ENCODE measurements around the gene CST9L.

CST9L gene

GRCh38 chr20:23568971-23569330 lies 667 bp upstream of the CST9L start:
- no peaks in the 10 kb centered on the region for H4K20me1 ChIP-seq (ENCODE audit: insufficient read depth)

GRCh38 chr20:23566199-23566932 lies 1.9 kb downstream of the CST9L start:
- Histone ChIP-seq H3K9ac (no peak overlapping the region), H3K36me3 (ENCODE audit: insufficient read depth) (no peaks in the 10 kb centered on the region), H4K20me1 (ENCODE audit: insufficient read depth) (no peaks in the 10 kb centered on the region), H3K4me1 (ENCODE audit: low read depth, poor library complexity, severe bottlenecking) (no peaks in the 10 kb centered on the region), H3K4me3 (IDR thresholded peaks at IDR 0.05; ENCODE audit: insufficient read depth, low read depth, low read length) (no peak overlapping the region), H2AFZ (ENCODE audit: low read depth) (no peak overlapping the region), H3K4me2 (no peak overlapping the region), H3K79me2 (ENCODE audit: insufficient read depth, low read depth) (no peaks in the 10 kb centered on the region), H3K27ac (no peak overlapping the region), H3K27me3 (ENCODE audit: insufficient read depth, low read depth) (no peaks in the 10 kb centered on the region)
- TF ChIP-seq, protein P1, sequence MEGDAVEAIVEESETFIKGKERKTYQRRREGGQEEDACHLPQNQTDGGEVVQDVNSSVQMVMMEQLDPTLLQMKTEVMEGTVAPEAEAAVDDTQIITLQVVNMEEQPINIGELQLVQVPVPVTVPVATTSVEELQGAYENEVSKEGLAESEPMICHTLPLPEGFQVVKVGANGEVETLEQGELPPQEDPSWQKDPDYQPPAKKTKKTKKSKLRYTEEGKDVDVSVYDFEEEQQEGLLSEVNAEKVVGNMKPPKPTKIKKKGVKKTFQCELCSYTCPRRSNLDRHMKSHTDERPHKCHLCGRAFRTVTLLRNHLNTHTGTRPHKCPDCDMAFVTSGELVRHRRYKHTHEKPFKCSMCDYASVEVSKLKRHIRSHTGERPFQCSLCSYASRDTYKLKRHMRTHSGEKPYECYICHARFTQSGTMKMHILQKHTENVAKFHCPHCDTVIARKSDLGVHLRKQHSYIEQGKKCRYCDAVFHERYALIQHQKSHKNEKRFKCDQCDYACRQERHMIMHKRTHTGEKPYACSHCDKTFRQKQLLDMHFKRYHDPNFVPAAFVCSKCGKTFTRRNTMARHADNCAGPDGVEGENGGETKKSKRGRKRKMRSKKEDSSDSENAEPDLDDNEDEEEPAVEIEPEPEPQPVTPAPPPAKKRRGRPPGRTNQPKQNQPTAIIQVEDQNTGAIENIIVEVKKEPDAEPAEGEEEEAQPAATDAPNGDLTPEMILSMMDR (conservative IDR thresholded peaks at IDR 0.05; ENCODE audit: low read depth, low read length): no peak

More at GRCh38 chr20:23568971-23569330, 667 bp upstream of the CST9L start:
- Histone ChIP-seq H3K9ac (no peak overlapping the region), H3K79me2 (ENCODE audit: insufficient read depth, low read depth) (no peaks in the 10 kb centered on the region), H3K4me3 (IDR thresholded peaks at IDR 0.05; ENCODE audit: insufficient read depth, low read depth, low read length) (no peak overlapping the region), H3K27me3 (ENCODE audit: insufficient read depth, low read depth) (no peaks in the 10 kb centered on the region), H3K4me2 (no peak overlapping the region), H3K27ac (no peak overlapping the region), H3K36me3 (ENCODE audit: insufficient read depth) (no peaks in the 10 kb centered on the region), H3K4me1 (ENCODE audit: low read depth, poor library complexity, severe bottlenecking) (no peaks in the 10 kb centered on the region), H2AFZ (ENCODE audit: low read depth) (no peak overlapping the region)
- TF ChIP-seq, protein P1 (conservative IDR thresholded peaks at IDR 0.05; ENCODE audit: low read depth, low read length): no peak

GRCh38 chr20:23565503-23566045 lies 2.7 kb downstream of the CST9L start:
- Histone ChIP-seq H3K4me3 (IDR thresholded peaks at IDR 0.05; ENCODE audit: insufficient read depth, low read depth, low read length) (no peak overlapping the region), H2AFZ (ENCODE audit: low read depth) (no peak overlapping the region), H3K36me3 (ENCODE audit: insufficient read depth) (no peaks in the 10 kb centered on the region), H3K4me1 (ENCODE audit: low read depth, poor library complexity, severe bottlenecking) (no peaks in the 10 kb centered on the region), H3K4me2 (no peak overlapping the region), H3K27me3 (ENCODE audit: insufficient read depth, low read depth) (no peaks in the 10 kb centered on the region), H4K20me1 (ENCODE audit: insufficient read depth) (no peaks in the 10 kb centered on the region), H3K79me2 (ENCODE audit: insufficient read depth, low read depth) (no peaks in the 10 kb centered on the region), H3K9ac (no peak overlapping the region), H3K27ac (no peak overlapping the region)
- TF ChIP-seq, protein P1 (conservative IDR thresholded peaks at IDR 0.05; ENCODE audit: low read depth, low read length): no peak

- H3K27ac ChIP-seq: no peak overlapping the region
- no peak overlapping the region for H2AFZ ChIP-seq (ENCODE audit: low read depth)
- TF ChIP-seq, protein P1 (conservative IDR thresholded peaks at IDR 0.05; ENCODE audit: low read depth, low read length): no peak
- H3K36me3 ChIP-seq (ENCODE audit: insufficient read depth): no peaks in the 10 kb centered on the region
- no peaks in the 10 kb centered on the region for H3K27me3 ChIP-seq (ENCODE audit: insufficient read depth, low read depth)
- H3K4me1 ChIP-seq (ENCODE audit: low read depth, poor library complexity, severe bottlenecking): no peaks in the 10 kb centered on the region
- no peak overlapping the region for H3K9ac ChIP-seq
- H4K20me1 ChIP-seq (ENCODE audit: insufficient read depth): no peaks in the 10 kb centered on the region
- no peak overlapping the region for H3K4me2 ChIP-seq
- H3K79me2 ChIP-seq (ENCODE audit: insufficient read depth, low read depth): no peaks in the 10 kb centered on the region
- no peak overlapping the region for H3K4me3 ChIP-seq (IDR thresholded peaks at IDR 0.05; ENCODE audit: insufficient read depth, low read depth, low read length)
These were observed 3.4 kb downstream of the CST9L start for GRCh38 chr20:23564927-23565326.

All from KMS-11 (cell line).